Heart right ventricle (tissue), 16 donors: ENCODE results near the gene TSPOAP1. TPM values are rescaled to one million over a fixed set of nuclear protein-coding genes. Genes with fewer than 3 reads are reported as not detected.

ENCODE experiments used
- ATAC-seq, 8 donors: fragments of 200-7000 bp; cut with Tn5 transposase; one replicate each; pipeline ENCODE4 v1.9.1; 2020; ENCODE audit warnings: mild to moderate bottlenecking in 8 of 8, moderate library complexity in 8 of 8, moderate number of reproducible peaks in 1 of 8
- DNase-seq, 2 donors: peaks; one replicate each; pipeline ENCODE4 v3.0.0-alpha.2; 2020
- H3K27ac ChIP-seq, 10 donors: fragments of 200-600 bp; sonication (generic) in 2 of 10; one replicate each; pipeline versions ENCODE4 v1.5.0 to v1.8.0; 2020 to 2022; ENCODE audit warnings: mild to moderate bottlenecking in 3 of 10
- H3K27me3 ChIP-seq, 7 donors: fragments of 200-600 bp; one replicate each; pipeline ENCODE4 v1.8.0; 2021 to 2022; ENCODE audit warnings: mild to moderate bottlenecking in 2 of 7
- H3K36me3 ChIP-seq, 9 donors: fragments of 200-600 bp; sonication (generic) in 1 of 9; one replicate each; pipeline versions ENCODE4 v1.5.0 to v1.8.0; 2020 to 2022; ENCODE audit warnings: mild to moderate bottlenecking in 2 of 9
- H3K4me1 ChIP-seq, 9 donors: fragments of 200-600 bp; sonication (generic) in 1 of 9; one replicate each; pipeline versions ENCODE4 v1.5.0 to v1.8.0; 2020 to 2022; ENCODE audit warnings: mild to moderate bottlenecking in 4 of 9
- H3K4me3 ChIP-seq, 10 donors: fragments of 200-600 bp; sonication (generic) in 2 of 10; one replicate each; pipeline versions ENCODE4 v1.5.0 to v1.8.0; 2020 to 2022; ENCODE audit warnings: mild to moderate bottlenecking in 7 of 10, moderate library complexity in 2 of 10
- H3K9me3 ChIP-seq, 11 donors: fragments of 200-600 bp in 10 of 11; sonication (generic) in 2 of 11; one replicate each; pipeline versions ENCODE4 v1.5.0 to v1.8.0; 2013 to 2022; ENCODE audit warnings: mild to moderate bottlenecking in 2 of 11, control low read depth in 1 of 11, moderate library complexity in 1 of 11
- WGBS, 2 donors: extraction: QIAGEN DNeasy Blood & Tissue Kit; methylation state at CpG; one replicate each; pipeline ENCODE4 v1.1.7; 2013; ENCODE audit warnings: inconsistent platforms in 1 of 2; 5-methylcytosine and 5-hydroxymethylcytosine counted together
- intact Hi-C, 10 donors: fragments of 100-400 bp; cut with DNase I; formaldehyde crosslinking; loops; one replicate each; pipeline versions ENCODE4 v1.11.1 to v1.14.2; 2022
- polyA plus RNA-seq, 2 donors: library from polyadenylated mRNA; stranded (reverse); fragments of 200-250 nt; gene quantifications; one replicate each; pipeline ENCODE4 v1.2.3, GENCODE V29; 2013
- total RNA-seq, 10 donors: library from RNA; stranded (reverse); fragmentation: NEBNext Ultra II Directional in 3 of 10; extraction: Animal tissue kit (Norgen Biotek cat#: 25700) in 3 of 10; gene quantifications; one replicate each; pipeline versions ENCODE4 v1.2.1 to v1.2.4, GENCODE V29; 2021 to 2023
- TF ChIP-seq, protein P1 (sequence below), 9 donors: fragments of 200-600 bp; sonication (generic) in 2 of 9; IDR thresholded peaks; one replicate each; pipeline versions ENCODE4 v1.5.0 to v1.8.0; 2021 to 2022; ENCODE audit warnings: antibody characterized with exemption in 9 of 9, mild to moderate bottlenecking in 5 of 9, moderate library complexity in 1 of 9
- donor health status: Arrhythmogenic right ventricular cardiomyopathy.
- donor health status: ischemic (EF 13 %, LVEDD 7.1; RV severe dilation, severe dysfunction).
- donor health status: healthy with polysubstance abuse.
- donor health status: DM: no; HTN: yes; CAD: no.
- donor health status: DM: no; HTN: no; CAD: no.
- donor health status: ischemic (EF 25% LVEDD 6.9; RV normal size, moderate dysfunction).
- donor health status: ischemic (EF 25% LVEDD 5.7; RV mildly dilated, moderate dysfunction).
- donor health status: healthy.
- donor health status: DM: yes; HTN: yes; CAD: no.
- donor health status: Ischemic cardiomyopathy.
- donor health status: ischemic (EF 35%, LVEDD 5.7; RV mildly dilated, moderate dysfunction).
- donor health status: nonischemic (EF 11% LVEDD 7.7; RV severe dilation, severe dysfunction).
- donor health status: DM: yes; HTN: yes; CAD: no.
- donor health status: PGD.
- donor health status: ischemic (EF 29% LVEDD 5.4; RV normal size, mild dysfunction).
- donor health status: nonischemic (EF 23%, LVEDD 6.1; RV moderate dilation, normal function).

The TSPOAP1 gene
- total and polyA plus RNA-seq, 12 donors = 1.6 to 35.6 (median 12.4) TPM

DNA sequence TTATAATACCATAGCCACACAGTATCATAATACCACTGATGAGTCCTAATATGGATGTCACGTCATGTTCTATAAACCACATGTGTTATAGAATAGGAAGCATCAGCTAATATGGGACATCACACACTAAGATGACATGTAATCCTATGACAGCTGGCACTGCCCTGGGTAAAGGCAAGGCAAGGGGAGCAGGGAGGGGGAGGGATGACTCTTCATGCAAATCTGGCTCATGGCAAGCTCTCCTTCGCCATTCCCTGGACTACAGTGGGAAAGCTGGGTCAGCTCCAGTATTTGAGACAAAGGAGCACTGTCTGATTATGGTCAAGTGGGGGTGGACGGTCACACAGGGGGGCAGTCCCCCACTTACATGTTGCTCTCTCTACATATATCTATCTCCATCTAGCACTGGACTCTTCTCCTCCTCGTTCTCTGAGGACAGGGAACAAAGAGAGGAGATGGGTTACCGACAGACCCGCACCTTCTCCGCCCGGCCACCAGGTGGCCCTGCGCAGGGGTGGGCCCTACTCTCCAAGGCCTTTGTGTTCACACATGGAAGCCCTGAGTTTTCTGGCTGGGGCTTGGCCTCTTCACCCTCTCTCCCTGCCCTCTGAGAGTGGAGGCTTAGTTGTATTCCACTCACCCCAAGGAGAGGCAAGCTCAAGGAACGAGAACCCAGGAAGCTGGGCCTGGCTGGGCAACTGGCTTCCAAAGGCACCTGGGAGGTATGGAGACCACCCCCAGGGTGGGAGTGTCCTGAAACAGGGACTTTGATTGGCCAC is 24.4 kb downstream of the TSPOAP1 start:
- no peak for DNase-seq
- peaks cover 0 to 29% (median 0%) of the 10 kb centered on the region in 7 donors for H3K27me3 ChIP-seq
- intact Hi-C loops = loop anchor here in 2 of 10 donors (10.0 kb wide), 1 partner anchor 141 kb away; no protein-coding TSS in a partner anchor
- WGBS, 2 donors = 37 to 45% methylated on average over 10 of the region's 10 CpGs
- H3K4me3 ChIP-seq = no peak overlapping the region
- ATAC-seq = peak in 6 of 8 donors; percentile 43 to 64 (median 58)
- TF ChIP-seq, protein P1, sequence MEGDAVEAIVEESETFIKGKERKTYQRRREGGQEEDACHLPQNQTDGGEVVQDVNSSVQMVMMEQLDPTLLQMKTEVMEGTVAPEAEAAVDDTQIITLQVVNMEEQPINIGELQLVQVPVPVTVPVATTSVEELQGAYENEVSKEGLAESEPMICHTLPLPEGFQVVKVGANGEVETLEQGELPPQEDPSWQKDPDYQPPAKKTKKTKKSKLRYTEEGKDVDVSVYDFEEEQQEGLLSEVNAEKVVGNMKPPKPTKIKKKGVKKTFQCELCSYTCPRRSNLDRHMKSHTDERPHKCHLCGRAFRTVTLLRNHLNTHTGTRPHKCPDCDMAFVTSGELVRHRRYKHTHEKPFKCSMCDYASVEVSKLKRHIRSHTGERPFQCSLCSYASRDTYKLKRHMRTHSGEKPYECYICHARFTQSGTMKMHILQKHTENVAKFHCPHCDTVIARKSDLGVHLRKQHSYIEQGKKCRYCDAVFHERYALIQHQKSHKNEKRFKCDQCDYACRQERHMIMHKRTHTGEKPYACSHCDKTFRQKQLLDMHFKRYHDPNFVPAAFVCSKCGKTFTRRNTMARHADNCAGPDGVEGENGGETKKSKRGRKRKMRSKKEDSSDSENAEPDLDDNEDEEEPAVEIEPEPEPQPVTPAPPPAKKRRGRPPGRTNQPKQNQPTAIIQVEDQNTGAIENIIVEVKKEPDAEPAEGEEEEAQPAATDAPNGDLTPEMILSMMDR (IDR thresholded peaks at IDR 0.05) = peak; percentile 33 to 82 (median 60)
- no peak overlapping the region for H3K27ac ChIP-seq
- no peaks in the 10 kb centered on the region for H3K36me3 ChIP-seq
- peaks cover 0 to 4% (median 0%) of the 10 kb centered on the region in 9 donors for H3K4me1 ChIP-seq
- H3K9me3 ChIP-seq = peaks cover 0 to under 1% (median 0%) of the 10 kb centered on the region in 11 donors

DNA sequence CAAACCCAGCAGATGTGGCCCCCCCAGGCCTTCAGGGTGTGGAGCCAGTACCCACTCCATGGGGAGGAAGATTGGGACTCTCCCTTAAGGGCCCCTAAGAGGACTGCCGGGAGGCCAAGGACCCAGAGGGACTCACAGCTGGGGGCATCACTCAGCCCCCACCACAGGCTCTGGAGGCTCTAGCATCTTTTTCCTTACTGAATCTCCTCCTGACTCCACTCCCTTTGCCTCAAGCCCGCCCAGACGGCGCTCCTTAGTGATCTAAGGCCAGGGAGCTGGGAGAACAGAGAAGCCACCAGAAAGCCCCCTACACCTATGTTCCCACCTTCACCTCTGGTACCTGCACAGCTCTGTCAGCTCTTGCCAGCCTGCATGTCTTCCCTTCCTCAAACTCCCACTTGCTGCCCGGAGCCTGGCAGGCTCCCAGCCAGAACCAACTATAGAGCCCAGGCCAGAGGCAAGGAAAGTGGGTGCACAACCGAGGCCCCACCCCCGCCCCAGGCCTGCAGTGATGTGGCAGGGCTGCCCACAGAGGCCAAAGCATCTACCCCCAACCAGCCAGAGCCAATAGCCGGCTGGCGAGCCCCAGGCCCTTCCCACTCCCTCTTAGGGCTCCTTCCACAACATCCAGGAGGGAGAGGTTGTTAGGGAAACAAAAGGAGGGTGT is 25.5 kb downstream of the TSPOAP1 start:
- Histone ChIP-seq H3K27me3 (peaks cover 0 to 29% (median 0%) of the 10 kb centered on the region in 7 donors), H3K36me3 (no peaks in the 10 kb centered on the region), H3K4me3 (no peak overlapping the region), H3K9me3 (peaks cover 0 to 12% (median 3%) of the 10 kb centered on the region in 11 donors), H3K4me1 (peaks cover 0 to 4% (median 0%) of the 10 kb centered on the region in 9 donors), H3K27ac (no peak overlapping the region)
- intact Hi-C loops = loop anchor here in 2 of 10 donors (10.0 kb wide), 1 partner anchor 142 kb away; no protein-coding TSS in a partner anchor
- ATAC-seq (no peak), DNase-seq (no peak)
- TF ChIP-seq, protein P1 (IDR thresholded peaks at IDR 0.05) = no peak
- 70 to 78% methylated on average over 9 of the region's 9 CpGs for WGBS, 2 donors

DNA sequence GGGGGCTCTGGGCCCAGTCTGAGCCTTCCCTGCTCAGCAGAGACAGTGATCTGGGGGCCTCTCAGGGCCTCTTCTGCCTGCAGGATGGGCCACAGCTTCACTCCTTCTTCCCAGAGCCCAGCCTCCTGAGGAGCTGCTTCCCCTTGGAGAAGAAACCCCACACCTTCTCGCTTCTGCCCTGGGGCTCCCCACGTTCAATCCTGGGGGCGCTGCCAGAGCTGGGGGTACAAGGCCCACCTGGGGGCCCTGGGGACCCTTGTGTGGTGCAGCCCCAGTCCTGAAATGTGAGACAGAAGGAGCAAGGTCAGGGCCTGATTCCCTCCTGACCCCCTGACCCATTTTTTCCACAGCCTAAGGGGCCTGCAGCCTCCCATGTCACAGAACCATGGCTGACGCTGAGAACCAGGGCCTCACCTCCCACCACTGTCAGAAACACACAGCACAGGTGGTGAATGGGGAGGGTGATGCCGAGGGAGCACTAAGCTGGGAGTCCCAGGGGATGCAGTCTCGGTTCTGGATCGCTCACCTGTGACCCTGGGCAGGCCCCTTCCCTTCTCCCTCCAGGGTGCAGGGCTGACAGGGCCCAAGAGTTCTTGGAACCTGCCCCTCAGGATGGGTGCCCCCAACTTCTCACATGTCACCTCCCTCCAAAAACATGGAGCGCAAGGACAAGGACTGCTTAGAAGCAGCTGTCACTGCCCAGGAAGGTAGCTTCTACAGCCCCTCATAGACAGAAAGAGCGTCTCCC is 26.2 kb downstream of the TSPOAP1 start:
- Histone ChIP-seq H3K4me1 (peaks cover 0 to 4% (median 0%) of the 10 kb centered on the region in 9 donors), H3K27ac (no peak overlapping the region), H3K27me3 (peaks cover 0 to 29% (median 0%) of the 10 kb centered on the region in 7 donors), H3K36me3 (no peaks in the 10 kb centered on the region), H3K4me3 (no peak overlapping the region), H3K9me3 (peaks cover 0 to 16% (median 3%) of the 10 kb centered on the region in 11 donors)
- ATAC-seq (no peak), DNase-seq (no peak)
- TF ChIP-seq, protein P1 (IDR thresholded peaks at IDR 0.05) = no peak
- 86 to 88% methylated on average over 9 of the region's 9 CpGs for WGBS, 2 donors
- intact Hi-C loops = loop anchor here in 2 of 10 donors (10.0 kb wide), 1 partner anchor 142 kb away; no protein-coding TSS in a partner anchor
